Stimulated activated memory B cell treated with anti-CD40 and anti-IgM and Interleukin-4, amounts not matched to agents 10 μg/mL and 1 μg/mL and 100 μg/mL, for 72 hours (primary cell): Measurements from ENCODE around the gene PPP1R1B.
A peak's percentile ranks its signal among the peaks of the same experiment; 100 is the strongest.

Experiments
- ATAC-seq: fragments of 150-1000 bp; cut with Tn5 transposase; 2 replicates; pipeline ENCODE4 v1.10.0; 2021
- H3K27ac Mint-ChIP-seq: one replicate; pipeline ENCODE4 v1.8.0; 2022; ENCODE audit warnings: mild to moderate bottlenecking, mixed read lengths
- H3K27me3 Mint-ChIP-seq: one replicate; pipeline ENCODE4 v1.8.0; 2022; ENCODE audit warnings: mixed read lengths
- H3K36me3 Mint-ChIP-seq: one replicate; pipeline ENCODE4 v1.8.0; 2022; ENCODE audit warnings: mixed read lengths
- H3K4me1 Mint-ChIP-seq: one replicate; pipeline ENCODE4 v1.8.0; 2022; ENCODE audit warnings: mixed read lengths
- H3K4me3 Mint-ChIP-seq: one replicate; pipeline ENCODE4 v1.8.0; 2022; ENCODE audit warnings: mild to moderate bottlenecking, moderate library complexity, mixed read lengths
- H3K9me3 Mint-ChIP-seq: one replicate; pipeline ENCODE4 v1.8.0; 2022; ENCODE audit warnings: mixed read lengths

PPP1R1B gene

DNA sequence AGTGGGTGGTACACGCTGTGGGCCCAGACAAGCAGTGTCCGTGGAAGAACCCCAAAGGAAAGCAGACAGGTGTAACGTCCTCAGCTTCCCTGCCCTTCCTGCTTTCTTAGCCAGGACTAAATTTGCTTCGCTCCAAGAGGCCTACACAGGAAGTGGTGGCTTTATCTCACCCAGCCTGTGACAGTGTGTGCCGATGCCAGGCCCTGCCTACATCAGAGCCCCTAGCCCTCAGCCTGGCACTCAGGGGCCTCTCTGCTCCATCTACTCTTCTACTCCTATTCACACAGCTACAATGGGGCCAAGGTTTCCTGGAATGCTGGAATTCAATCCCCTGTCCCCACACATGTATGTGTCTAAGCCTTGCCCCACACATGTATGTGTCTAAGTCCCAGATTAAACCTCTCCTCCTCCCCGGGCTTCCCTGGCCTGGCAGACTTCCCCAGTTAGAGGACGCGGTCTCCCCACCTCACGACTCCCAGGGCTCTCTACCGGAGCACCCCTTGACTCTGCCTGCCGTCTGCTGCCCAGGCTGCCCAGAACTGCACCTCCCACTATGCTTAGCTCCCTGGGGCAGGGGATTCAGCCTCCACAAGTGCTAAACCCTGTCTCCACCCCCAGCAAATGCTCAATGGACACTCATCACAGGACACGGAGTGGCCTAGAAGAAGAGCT, 52.9 kb downstream of the PPP1R1B start:
- Mint-ChIP-seq H3K27ac (peak overlapping the region; percentile 90), H3K4me3 (no peak overlapping the region), H3K36me3 (peaks cover 22% of the 10 kb centered on the region), H3K27me3 (no peaks in the 10 kb centered on the region), H3K9me3 (no peaks in the 10 kb centered on the region), H3K4me1 (peaks cover 67% of the 10 kb centered on the region)
- peak; percentile 58 for ATAC-seq

DNA sequence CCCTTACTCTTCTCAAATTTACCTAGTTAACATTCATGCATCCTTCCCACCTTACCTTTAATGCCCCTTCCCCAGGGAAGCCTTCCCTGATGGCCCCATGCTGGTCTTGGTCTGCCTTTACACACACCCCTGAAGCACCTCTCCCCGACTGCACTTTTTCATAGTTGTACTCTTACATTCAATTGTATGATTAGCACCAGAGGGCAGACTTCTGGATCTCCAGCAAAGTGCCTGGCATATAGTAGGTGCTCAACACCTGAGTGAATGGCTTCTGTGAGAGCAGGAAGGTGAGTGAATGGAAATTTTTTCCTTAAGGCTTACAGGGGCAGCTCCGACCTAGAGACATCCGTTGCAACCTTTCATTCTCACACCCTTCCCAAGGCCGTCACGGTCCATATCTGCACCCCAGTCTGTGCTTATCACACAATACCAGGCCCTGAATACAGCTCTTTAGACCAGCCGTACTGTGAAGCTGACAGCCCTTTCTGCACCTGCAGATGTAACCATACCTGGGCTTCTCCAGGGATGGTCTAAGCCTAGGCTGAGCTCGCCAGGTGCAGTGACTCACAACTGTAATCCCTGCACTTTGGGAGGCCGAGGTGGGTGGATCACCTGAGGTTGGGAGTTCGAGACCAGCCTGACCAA, 56.7 kb downstream of the PPP1R1B start:
- ATAC-seq: no peak
- Mint-ChIP-seq H3K27ac (no peak overlapping the region), H3K36me3 (peaks cover 33% of the 10 kb centered on the region), H3K4me1 (peaks cover 45% of the 10 kb centered on the region), H3K4me3 (no peak overlapping the region), H3K27me3 (no peaks in the 10 kb centered on the region), H3K9me3 (no peaks in the 10 kb centered on the region)

DNA sequence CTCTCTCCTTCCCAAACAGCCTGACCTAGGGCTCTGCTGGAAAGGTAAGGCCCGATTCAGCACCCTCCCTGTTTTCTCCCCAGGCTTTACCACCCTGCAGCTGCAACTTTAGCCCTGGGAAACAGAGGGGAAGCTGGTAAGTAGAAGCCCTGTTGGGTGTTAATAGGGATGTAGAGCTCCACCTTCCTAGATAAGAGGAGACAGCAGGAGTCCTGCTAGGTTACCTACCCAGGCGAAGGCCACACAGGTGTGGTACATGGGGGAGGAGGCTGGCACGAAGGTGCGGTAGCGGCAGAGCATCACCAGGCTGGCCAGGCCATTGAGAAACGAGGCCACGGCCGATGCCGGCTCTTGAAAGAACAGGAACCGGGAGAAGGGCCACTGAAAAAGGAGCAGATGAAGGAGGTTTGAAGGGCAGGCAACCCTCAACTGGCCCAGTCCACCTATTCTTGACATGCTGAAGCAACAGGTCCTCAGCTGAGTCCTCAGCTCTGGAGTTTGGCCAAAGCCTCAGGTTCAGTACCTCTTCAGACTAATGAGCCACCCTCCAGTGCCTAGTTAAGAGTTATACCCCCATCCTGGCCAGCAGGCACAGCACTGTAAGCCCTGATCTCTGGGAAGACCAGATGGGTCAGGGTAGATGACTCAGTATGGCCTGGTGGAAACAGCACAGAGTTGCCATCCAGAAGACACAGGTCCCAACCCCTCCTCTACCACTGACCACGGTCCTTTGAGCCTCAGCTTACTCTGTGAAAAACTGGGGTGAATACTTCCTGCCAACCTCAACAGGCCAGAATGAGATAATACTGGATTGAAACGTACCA, 57.8 kb downstream of the PPP1R1B start:
- Mint-ChIP-seq H3K27ac (no peak overlapping the region), H3K4me3 (no peak overlapping the region), H3K4me1 (peaks cover 41% of the 10 kb centered on the region), H3K27me3 (no peaks in the 10 kb centered on the region), H3K36me3 (peaks cover 33% of the 10 kb centered on the region), H3K9me3 (no peaks in the 10 kb centered on the region)
- ATAC-seq: no peak
